H9 (cell line): ENCODE data around the gene ADAMTS17. TPM values are rescaled to one million over a fixed set of nuclear protein-coding genes. Genes with fewer than 3 reads are reported as not detected.

Experiments used
- DNase-seq: peaks from one replicate; pipeline ENCODE4 v3.0.0-alpha.2; 2017
- H2AFZ ChIP-seq: one replicate; pipeline ENCODE4 v1.6.1; 2013; ENCODE audit warnings: mild to moderate bottlenecking, low read length, control low read depth, moderate library complexity
- H2AK5ac ChIP-seq: 2 replicates; pipeline ENCODE4 v1.6.1; 2013; ENCODE audit warnings: low read length, control low read depth, mixed read lengths; ENCODE audit not compliant: insufficient read length
- H2BK120ac ChIP-seq: one replicate; pipeline ENCODE4 v1.6.1; 2013; ENCODE audit warnings: low read depth, mild to moderate bottlenecking, low read length, control low read depth, inconsistent platforms; ENCODE audit not compliant: poor library complexity, severe bottlenecking
- H2BK12ac ChIP-seq: 2 replicates; pipeline ENCODE4 v1.6.1; 2013; ENCODE audit warnings: low read length, control low read depth, mixed read lengths, low read depth; ENCODE audit not compliant: insufficient read length
- H2BK15ac ChIP-seq: 2 replicates; pipeline ENCODE4 v1.6.1; 2013; ENCODE audit warnings: low read depth, low read length, control low read depth
- H2BK20ac ChIP-seq: one replicate; pipeline ENCODE4 v1.6.1; 2013; ENCODE audit warnings: low read depth, mild to moderate bottlenecking, low read length, control low read depth, inconsistent platforms; ENCODE audit not compliant: poor library complexity, severe bottlenecking
- H2BK5ac ChIP-seq: 2 replicates; pipeline ENCODE4 v1.6.1; 2013; ENCODE audit warnings: low read length, control low read depth, mixed read lengths; ENCODE audit not compliant: insufficient read length
- H3K14ac ChIP-seq: 2 replicates; pipeline ENCODE4 v1.6.1; 2013; ENCODE audit warnings: low read length, control low read depth; ENCODE audit not compliant: insufficient read depth
- H3K18ac ChIP-seq: 2 replicates; pipeline ENCODE4 v1.6.1; 2013; ENCODE audit warnings: low read depth, mild to moderate bottlenecking, mixed read lengths, low read length, control low read depth; ENCODE audit not compliant: insufficient read length
- H3K23ac ChIP-seq: 2 replicates; pipeline ENCODE4 v1.6.1; 2013; ENCODE audit warnings: low read length, control low read depth, mixed read lengths, low read depth; ENCODE audit not compliant: insufficient read length
- H3K23me2 ChIP-seq: 2 replicates; pipeline ENCODE4 v1.6.1; 2013; ENCODE audit warnings: low read depth, mild to moderate bottlenecking, mixed read lengths, low read length, control low read depth; ENCODE audit not compliant: insufficient read length, poor library complexity, severe bottlenecking
- H3K27ac ChIP-seq: 2 replicates; pipeline ENCODE4 v1.5.1; 2013; ENCODE audit warnings: low read length, control low read depth, mixed read lengths, low read depth; ENCODE audit not compliant: insufficient read length
- H3K27me3 ChIP-seq: 2 replicates; pipeline ENCODE4 v1.6.1; 2013; ENCODE audit warnings: low read length, control low read depth, inconsistent platforms; ENCODE audit not compliant: insufficient read depth
- H3K4ac ChIP-seq: 2 replicates; pipeline ENCODE4 v1.6.1; 2013; ENCODE audit warnings: low read depth, mild to moderate bottlenecking, control low read depth, inconsistent platforms, low read length, moderate library complexity
- H3K4me1 ChIP-seq: 2 replicates; pipeline ENCODE4 v1.6.1; 2013; ENCODE audit warnings: low read length, control low read depth, inconsistent platforms; ENCODE audit not compliant: insufficient read depth
- H3K4me2 ChIP-seq: 2 replicates; pipeline ENCODE4 v1.6.1; 2013; ENCODE audit warnings: low read length, control low read depth, mixed read lengths; ENCODE audit not compliant: insufficient read length, insufficient read depth
- H3K56ac ChIP-seq: 2 replicates; pipeline ENCODE4 v1.6.1; 2013; ENCODE audit warnings: low read depth, mild to moderate bottlenecking, mixed read lengths, low read length, control low read depth; ENCODE audit not compliant: insufficient read length
- H3K79me1 ChIP-seq: 2 replicates; pipeline ENCODE4 v1.6.1; 2013; ENCODE audit warnings: low read depth, mild to moderate bottlenecking, moderate library complexity, low read length, control low read depth, inconsistent platforms; ENCODE audit not compliant: insufficient read depth, poor library complexity, severe bottlenecking
- H3K79me2 ChIP-seq: 2 replicates; pipeline ENCODE4 v1.6.1; 2013; ENCODE audit warnings: low read length, control low read depth, inconsistent platforms; ENCODE audit not compliant: insufficient read depth
- H3K9ac ChIP-seq: 2 replicates; pipeline ENCODE4 v1.6.1; 2013; ENCODE audit warnings: low read length, control low read depth, mixed read lengths; ENCODE audit not compliant: insufficient read length; ENCODE audit errors: extremely low read depth
- H3K9me3 ChIP-seq: one replicate; pipeline ENCODE4 v1.6.1; 2013; ENCODE audit warnings: low read depth, low read length, inconsistent platforms; ENCODE audit not compliant: control insufficient read depth
- H3T11ph ChIP-seq: one replicate; pipeline ENCODE4 v1.6.1; 2013; ENCODE audit warnings: mild to moderate bottlenecking, low read length, control low read depth, inconsistent platforms
- H4K20me1 ChIP-seq: one replicate; pipeline ENCODE4 v1.6.1; 2013; ENCODE audit not compliant: control insufficient read depth, insufficient read length, insufficient read depth
- H4K5ac ChIP-seq: 2 replicates; pipeline ENCODE4 v1.6.1; 2013; ENCODE audit warnings: low read depth, mild to moderate bottlenecking, mixed read lengths, low read length, control low read depth; ENCODE audit not compliant: insufficient read length
- H4K8ac ChIP-seq: replicated peaks from 2 replicates; pipeline ENCODE4 v1.6.1; 2013; ENCODE audit warnings: low read length, control low read depth, mixed read lengths, low read depth; ENCODE audit not compliant: insufficient read length
- H4K91ac ChIP-seq: 2 replicates; pipeline ENCODE4 v1.6.1; 2013; ENCODE audit warnings: low read depth, mild to moderate bottlenecking, moderate library complexity, mixed read lengths, low read length, control low read depth; ENCODE audit not compliant: insufficient read length
- H3K27ac Mint-ChIP-seq, 3 experiments: 2 replicates in 2 of 3; 3 replicates in 1 of 3; pipeline ENCODE4 v1.8.0; 2020 to 2021; ENCODE audit warnings: mixed read lengths in 3 of 3, mild to moderate bottlenecking in 1 of 3, moderate library complexity in 1 of 3
- H3K27me3 Mint-ChIP-seq: 2 replicates; pipeline ENCODE4 v1.8.0; 2021; ENCODE audit warnings: low read depth, mild to moderate bottlenecking, moderate library complexity, mixed read lengths
- H3K36me3 Mint-ChIP-seq, 3 experiments: 2 replicates in 2 of 3; 3 replicates in 1 of 3; pipeline ENCODE4 v1.8.0; 2020 to 2021; ENCODE audit warnings: low read depth in 3 of 3, mixed read lengths in 3 of 3; ENCODE audit not compliant: insufficient read depth in 1 of 3
- H3K4me1 Mint-ChIP-seq, 2 experiments: 2 replicates each; pipeline ENCODE4 v1.8.0; 2020; ENCODE audit warnings: mixed read lengths in 2 of 2
- H3K4me3 Mint-ChIP-seq, 2 experiments: 2 replicates in 1 of 2; 3 replicates in 1 of 2; pipeline ENCODE4 v1.8.0; 2020 to 2021; ENCODE audit warnings: mild to moderate bottlenecking in 2 of 2, mixed read lengths in 2 of 2, moderate library complexity in 1 of 2
- H3K9me3 Mint-ChIP-seq, 2 experiments: 2 replicates in 1 of 2; 3 replicates in 1 of 2; pipeline ENCODE4 v1.8.0; 2020; ENCODE audit warnings: mild to moderate bottlenecking in 2 of 2, mixed read lengths in 2 of 2, moderate library complexity in 1 of 2
- CTCF ChIP-seq: fragments of 200-600 bp; sonication (generic); conservative IDR thresholded peaks from 3 replicates; pipeline ENCODE4 v1.8.0; 2021; ENCODE audit warnings: antibody characterized with exemption, mild to moderate bottlenecking
- WGBS: extraction: QIAGEN DNeasy Blood & Tissue Kit; methylation state at CpG from one replicate; pipeline ENCODE4 v1.1.7; 2013; ENCODE audit warnings: missing lambda C conversion rate, low lambda C conversion rate, mixed read lengths; ENCODE audit not compliant: insufficient read length; ENCODE audit errors: extremely low coverage; 5-methylcytosine and 5-hydroxymethylcytosine counted together
- total RNA-seq: library from RNA; stranded (reverse); gene quantifications from 2 replicates; pipeline ENCODE4 v1.2.1, GENCODE V29; 2021

The ADAMTS17 gene
- total RNA-seq, 1 experiment from 2014 or later, result 2.9 TPM

- no peaks in the 10 kb centered on the region for H3K27me3 ChIP-seq
- no peaks in the 10 kb centered on the region for H3K23me2 ChIP-seq
- DNase-seq, result no peak
- H3T11ph ChIP-seq, result no peak overlapping the region
- H4K5ac ChIP-seq, result no peak overlapping the region
- Mint-ChIP-seq H3K36me3 (peaks cover 2 to 6% (median 4%) of the 10 kb centered on the region in 3 experiments; a peak in 4 of 7 replicates), H3K27ac (no peak overlapping the region), H3K4me1 (no peaks in the 10 kb centered on the region), H3K27me3 (no peaks in the 10 kb centered on the region; the same call in 1 of the 2 replicates), H3K4me3 (no peak overlapping the region; a peak in 1 of 5 replicates), H3K9me3 (peaks cover 12 to 14% of the 10 kb centered on the region in 2 experiments)
- H3K23ac ChIP-seq, result no peak overlapping the region
- no peaks in the 10 kb centered on the region for H3K4me1 ChIP-seq
- no peak overlapping the region for H2BK20ac ChIP-seq
- H4K20me1 ChIP-seq, result no peaks in the 10 kb centered on the region
- no peaks in the 10 kb centered on the region for H3K79me1 ChIP-seq
- H4K8ac ChIP-seq, result no peak overlapping the region
- H3K14ac ChIP-seq, result no peak overlapping the region
- H3K9ac ChIP-seq, result no peak overlapping the region
- no peak overlapping the region for H3K4ac ChIP-seq
- no peaks in the 10 kb centered on the region for H3K79me2 ChIP-seq
- WGBS, result no CpG with 5 or more reads among the region's 2 CpGs
- H3K9me3 ChIP-seq, result no peaks in the 10 kb centered on the region
- no peak overlapping the region for H2BK12ac ChIP-seq
- no peak overlapping the region for H3K18ac ChIP-seq
- no peak overlapping the region for H2AK5ac ChIP-seq
- no peak overlapping the region for H2BK120ac ChIP-seq
- H3K56ac ChIP-seq, result no peak overlapping the region
- no peak overlapping the region for H2AFZ ChIP-seq
- H3K4me2 ChIP-seq, result no peak overlapping the region
- no peak overlapping the region for H4K91ac ChIP-seq
- TF ChIP-seq CTCF, result no peak
- no peak overlapping the region for H2BK15ac ChIP-seq
- H3K27ac ChIP-seq, result no peak overlapping the region
- no peak overlapping the region for H2BK5ac ChIP-seq
Measured at GRCh38 chr15:100301910-100302431, 39.8 kb downstream of the ADAMTS17 start.
